C4-2B (cell line): ENCODE measurements around the gene APAF1.

Experiments
- ZFX ChIP-seq: fragments of 450-650 bp; IDR thresholded peaks from 2 replicates; pipeline ENCODE4 v1.6.1; 2017
- TF ChIP-seq, protein P1 (sequence below): fragments of 450-650 bp; conservative IDR thresholded peaks from 2 replicates; pipeline ENCODE4 v1.5.1; 2017; ENCODE audit warnings: mild to moderate bottlenecking

DNA sequence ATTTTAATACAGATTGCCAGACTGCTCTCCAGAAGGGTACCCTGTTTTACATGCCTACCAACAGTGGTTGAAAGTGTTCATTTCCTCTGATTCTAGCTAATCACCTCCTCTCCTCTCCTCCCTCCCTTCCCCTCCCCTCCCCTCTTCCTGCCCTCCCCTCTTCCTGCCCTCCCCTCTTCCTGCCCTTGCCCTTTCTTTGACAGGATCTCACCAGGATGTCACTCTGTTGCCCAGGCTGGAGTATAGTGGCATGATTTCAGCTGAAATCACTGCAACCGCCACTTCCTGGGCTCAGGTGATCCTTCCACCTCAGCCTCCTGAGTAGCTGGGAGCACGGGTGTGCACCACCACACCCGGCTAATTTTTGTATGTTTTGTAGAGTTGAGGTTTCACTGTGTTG, 24.7 kb downstream of the APAF1 start:
- TF ChIP-seq, protein P1, sequence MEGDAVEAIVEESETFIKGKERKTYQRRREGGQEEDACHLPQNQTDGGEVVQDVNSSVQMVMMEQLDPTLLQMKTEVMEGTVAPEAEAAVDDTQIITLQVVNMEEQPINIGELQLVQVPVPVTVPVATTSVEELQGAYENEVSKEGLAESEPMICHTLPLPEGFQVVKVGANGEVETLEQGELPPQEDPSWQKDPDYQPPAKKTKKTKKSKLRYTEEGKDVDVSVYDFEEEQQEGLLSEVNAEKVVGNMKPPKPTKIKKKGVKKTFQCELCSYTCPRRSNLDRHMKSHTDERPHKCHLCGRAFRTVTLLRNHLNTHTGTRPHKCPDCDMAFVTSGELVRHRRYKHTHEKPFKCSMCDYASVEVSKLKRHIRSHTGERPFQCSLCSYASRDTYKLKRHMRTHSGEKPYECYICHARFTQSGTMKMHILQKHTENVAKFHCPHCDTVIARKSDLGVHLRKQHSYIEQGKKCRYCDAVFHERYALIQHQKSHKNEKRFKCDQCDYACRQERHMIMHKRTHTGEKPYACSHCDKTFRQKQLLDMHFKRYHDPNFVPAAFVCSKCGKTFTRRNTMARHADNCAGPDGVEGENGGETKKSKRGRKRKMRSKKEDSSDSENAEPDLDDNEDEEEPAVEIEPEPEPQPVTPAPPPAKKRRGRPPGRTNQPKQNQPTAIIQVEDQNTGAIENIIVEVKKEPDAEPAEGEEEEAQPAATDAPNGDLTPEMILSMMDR: no peak
- no peak for TF ChIP-seq ZFX
